Adrenal gland (tissue), 19 donors: Measurements from ENCODE around the gene BCORL1. TPM values are rescaled to one million over a fixed set of nuclear protein-coding genes. Genes with fewer than 3 reads are reported as not detected.
A peak's percentile ranks its signal among the peaks of the same experiment; 100 is the strongest.

Experiments
- DNase-seq, 7 donors: peaks; one replicate each; pipeline ENCODE4 v3.0.0-alpha.2; 2019 to 2020
- H3K27ac ChIP-seq, 5 donors: fragments of 200-600 bp; sonication (generic) in 4 of 5; 1 replicate in 3 of 5; 2 replicates in 2 of 5; pipeline versions ENCODE4 v1.5.1 to v1.8.0; 2016 to 2020; ENCODE audit warnings: mild to moderate bottlenecking in 1 of 5
- H3K27me3 ChIP-seq: fragments of 200-600 bp; 2 replicates; pipeline ENCODE4 v1.8.0; 2021
- H3K36me3 ChIP-seq, 2 donors: fragments of 200-600 bp; replicated peaks in 1 of 2; 1 replicate in 1 of 2; 2 replicates in 1 of 2; pipeline versions ENCODE4 v1.5.1 to v1.8.0; 2018 to 2022
- H3K4me1 ChIP-seq, 2 donors: fragments of 200-600 bp; replicated peaks in 1 of 2; 1 replicate in 1 of 2; 2 replicates in 1 of 2; pipeline versions ENCODE4 v1.5.1 to v1.8.0; 2018 to 2021
- H3K4me3 ChIP-seq, 4 donors: fragments of 200-600 bp; sonication (generic) in 3 of 4; one replicate each; pipeline ENCODE4 v1.5.1; 2016 to 2018
- H3K9me3 ChIP-seq, 3 donors: fragments of 200-600 bp; sonication (generic) in 1 of 3; replicated peaks in 1 of 3; 1 replicate in 2 of 3; 2 replicates in 1 of 3; pipeline versions ENCODE4 v1.5.1 to v1.8.0; 2016 to 2021
- POLR2A ChIP-seq, 2 donors: fragments of 450-650 bp; IDR thresholded peaks; one replicate each; pipeline ENCODE4 v1.6.1; 2017; ENCODE audit warnings: antibody characterized with exemption in 2 of 2, mild to moderate bottlenecking in 2 of 2, moderate library complexity in 1 of 2
- WGBS, 4 donors: extraction: QIAGEN DNeasy Blood & Tissue Kit in 2 of 4; methylation state at CpG; one replicate each; pipeline versions ENCODE4 v1.1.5 to v1.1.7; 2013 to 2017; 5-methylcytosine and 5-hydroxymethylcytosine counted together
- intact Hi-C, 2 donors: fragments of 100-400 bp; cut with DNase I; formaldehyde crosslinking; loops; one replicate each; pipeline versions ENCODE4 v1.14.1 to v1.15.0; 2022 to 2023
- long read RNA-seq, 10 donors: library from polyadenylated mRNA in 3 of 10; unstranded in 2 of 10; stranded (forward) in 1 of 10; transcript quantifications; one replicate each; pipeline ENCODE4 v2.0.0 and lab custom pipeline, GENCODE V29; 2021 to 2026
- polyA plus RNA-seq, 3 donors: library from polyadenylated mRNA; stranded (reverse); fragments of 200-250 nt in 2 of 3; fragments of 350-450 nt in 1 of 3; fragmentation: Illumina TruSeq in 1 of 3; extraction: RNeasy Lipid Tissue Mini Kit (QIAGEN cat#74804) in 1 of 3; gene quantifications; one replicate each; pipeline ENCODE4 v1.2.3, GENCODE V29; 2013 to 2014
- total RNA-seq, 9 donors: library from RNA; depleted of rRNA in 4 of 9; stranded (reverse); fragments of >200 nt in 4 of 9; fragments of 120-200 nt in 1 of 9; fragmentation: NEBNext Ultra II Directional in 1 of 9; extraction: Animal tissue kit (Norgen Biotek cat#: 25700) in 1 of 9; gene quantifications; one replicate each; pipeline versions ENCODE4 v1.1.0 to v1.2.4, GENCODE V29; 2013 to 2023
- TF ChIP-seq, protein P1 (sequence below), 6 experiments: fragments of 450-650 bp in 4 of 6; fragments of 200-600 bp in 2 of 6; sonication (generic) in 1 of 6; IDR thresholded peaks; 1 replicate in 5 of 6; 2 replicates in 1 of 6; pipeline versions ENCODE4 v1.5.1 to v1.8.0; 2016 to 2021; ENCODE audit warnings: antibody characterized with exemption in 6 of 6, mild to moderate bottlenecking in 2 of 6, moderate library complexity in 1 of 6
- donor health status: healthy with polysubstance abuse.
- donor health status: Bipolar disorder and iron deficiency.
- donor health status: DM: yes; HTN: yes; CAD: no.
- donor health status: DM: no; HTN: no; CAD: no.
- donor health status: DM: no; HTN: no; CAD: no.
- donor health status: DM: yes; HTN: yes; CAD: no.

BCORL1 gene, protein sequence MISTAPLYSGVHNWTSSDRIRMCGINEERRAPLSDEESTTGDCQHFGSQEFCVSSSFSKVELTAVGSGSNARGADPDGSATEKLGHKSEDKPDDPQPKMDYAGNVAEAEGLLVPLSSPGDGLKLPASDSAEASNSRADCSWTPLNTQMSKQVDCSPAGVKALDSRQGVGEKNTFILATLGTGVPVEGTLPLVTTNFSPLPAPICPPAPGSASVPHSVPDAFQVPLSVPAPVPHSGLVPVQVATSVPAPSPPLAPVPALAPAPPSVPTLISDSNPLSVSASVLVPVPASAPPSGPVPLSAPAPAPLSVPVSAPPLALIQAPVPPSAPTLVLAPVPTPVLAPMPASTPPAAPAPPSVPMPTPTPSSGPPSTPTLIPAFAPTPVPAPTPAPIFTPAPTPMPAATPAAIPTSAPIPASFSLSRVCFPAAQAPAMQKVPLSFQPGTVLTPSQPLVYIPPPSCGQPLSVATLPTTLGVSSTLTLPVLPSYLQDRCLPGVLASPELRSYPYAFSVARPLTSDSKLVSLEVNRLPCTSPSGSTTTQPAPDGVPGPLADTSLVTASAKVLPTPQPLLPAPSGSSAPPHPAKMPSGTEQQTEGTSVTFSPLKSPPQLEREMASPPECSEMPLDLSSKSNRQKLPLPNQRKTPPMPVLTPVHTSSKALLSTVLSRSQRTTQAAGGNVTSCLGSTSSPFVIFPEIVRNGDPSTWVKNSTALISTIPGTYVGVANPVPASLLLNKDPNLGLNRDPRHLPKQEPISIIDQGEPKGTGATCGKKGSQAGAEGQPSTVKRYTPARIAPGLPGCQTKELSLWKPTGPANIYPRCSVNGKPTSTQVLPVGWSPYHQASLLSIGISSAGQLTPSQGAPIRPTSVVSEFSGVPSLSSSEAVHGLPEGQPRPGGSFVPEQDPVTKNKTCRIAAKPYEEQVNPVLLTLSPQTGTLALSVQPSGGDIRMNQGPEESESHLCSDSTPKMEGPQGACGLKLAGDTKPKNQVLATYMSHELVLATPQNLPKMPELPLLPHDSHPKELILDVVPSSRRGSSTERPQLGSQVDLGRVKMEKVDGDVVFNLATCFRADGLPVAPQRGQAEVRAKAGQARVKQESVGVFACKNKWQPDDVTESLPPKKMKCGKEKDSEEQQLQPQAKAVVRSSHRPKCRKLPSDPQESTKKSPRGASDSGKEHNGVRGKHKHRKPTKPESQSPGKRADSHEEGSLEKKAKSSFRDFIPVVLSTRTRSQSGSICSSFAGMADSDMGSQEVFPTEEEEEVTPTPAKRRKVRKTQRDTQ (N-terminal part only)
- total RNA-seq, result 10 to 100 TPM in 4 of 9 donors, 1 to 10 TPM in 5; 1.4 to 18.5 (median 9.2) TPM
- 1 to 10 TPM; 2.8 to 8.4 (median 5.5) TPM for polyA plus RNA-seq
- long read RNA-seq, donor 1, partial matches to known transcripts, result 14 of 14 reads
- long read RNA-seq, donor 1, other reads (novel, unspliced or antisense), result 0 of 14 reads
- long read RNA-seq, donor 2, result 0 reads
- long read RNA-seq, donor 3, result 0 reads
- long read RNA-seq, donor 4, partial matches to known transcripts, result 1 of 1 reads
- long read RNA-seq, donor 4, other reads (novel, unspliced or antisense), result 0 of 1 reads
- long read RNA-seq, donor 5, full-length matches to known transcripts, result 2 of 10 reads
- long read RNA-seq, donor 5, partial matches to known transcripts, result 8 of 10 reads
- long read RNA-seq, donor 5, other reads (novel, unspliced or antisense), result 0 of 10 reads
- long read RNA-seq, donor 6, partial matches to known transcripts, result 1 of 2 reads
- long read RNA-seq, donor 6, other reads (novel, unspliced or antisense), result 1 of 2 reads
- long read RNA-seq, donor 7, result 0 reads
- long read RNA-seq, donor 8, result 0 reads
- long read RNA-seq, donor 9, result 0 reads
- long read RNA-seq, donor 10, result 0 reads

DNA sequence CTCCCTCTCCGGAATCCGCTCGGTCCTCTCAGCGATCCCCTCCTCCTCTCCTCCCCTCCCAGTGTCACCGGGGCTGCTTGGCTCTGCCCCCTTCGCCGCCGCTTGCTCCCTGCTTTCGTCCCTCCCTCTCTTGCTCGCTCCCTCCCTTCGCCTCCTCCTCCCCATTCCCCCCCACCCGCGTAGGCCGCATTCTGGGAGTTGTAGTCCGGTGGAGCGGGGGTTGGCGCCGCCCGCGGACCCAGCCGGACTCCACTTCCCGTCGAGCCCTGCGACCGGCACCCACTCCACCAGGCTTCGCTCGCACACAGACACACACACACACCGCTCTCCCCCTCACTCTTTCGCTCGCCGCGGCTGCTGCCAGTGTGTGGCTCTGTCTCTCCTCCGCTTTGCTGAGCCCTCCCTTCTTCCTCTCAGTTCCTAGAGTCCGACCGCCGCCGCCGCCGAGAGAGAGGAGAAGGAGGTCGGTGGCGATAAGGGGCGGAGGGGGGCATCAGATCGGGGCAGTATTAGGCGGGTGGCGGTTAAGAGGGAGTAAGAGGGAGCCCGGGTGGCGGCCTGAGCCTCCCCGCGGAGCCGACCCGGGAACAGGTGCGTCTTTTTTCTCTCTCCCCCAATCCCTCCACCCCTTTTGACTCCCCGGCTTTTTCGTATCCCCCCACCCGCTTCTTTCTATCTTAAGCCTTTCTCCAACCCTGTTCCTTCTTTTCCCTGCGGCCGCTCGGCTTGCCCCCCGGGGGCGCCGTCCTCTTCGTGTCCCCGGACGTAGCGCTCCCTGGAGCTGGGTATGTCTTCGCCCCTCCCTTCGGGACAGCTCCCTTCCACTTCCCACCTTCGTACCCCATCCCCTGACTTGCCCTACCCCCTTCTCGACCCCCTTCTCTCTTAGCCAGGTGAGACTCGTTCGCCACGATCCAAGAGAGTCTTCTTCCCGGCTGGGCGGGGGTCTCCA lies at the start of gene BCORL1:
BCORL1 (plus strand) TSS at position 336 of the 952 bp plus-strand sequence. CDS start 22,597 bp downstream, outside the sequence.
- intact Hi-C loops, result loop anchor here in 1 of 2 donors (5.0 kb wide), 1 partner anchor 40 kb away; no protein-coding TSS in a partner anchor
- Histone ChIP-seq H3K36me3 (no peaks in the 10 kb centered on the region), H3K27me3 (no peaks in the 10 kb centered on the region), H3K27ac (peak within 1 kb of the TSS in 3 of 5 donors; percentile 32 to 44 (median 38)), H3K4me1 (no peaks in the 10 kb centered on the region), H3K9me3 (no peaks in the 10 kb centered on the region), H3K4me3 (peak within 1 kb of the TSS in 3 of 4 donors; percentile 8 to 25 (median 13))
- peak; percentile 80 to 89 for TF ChIP-seq POLR2A (IDR thresholded peaks at IDR 0.05)
- TF ChIP-seq, protein P1, sequence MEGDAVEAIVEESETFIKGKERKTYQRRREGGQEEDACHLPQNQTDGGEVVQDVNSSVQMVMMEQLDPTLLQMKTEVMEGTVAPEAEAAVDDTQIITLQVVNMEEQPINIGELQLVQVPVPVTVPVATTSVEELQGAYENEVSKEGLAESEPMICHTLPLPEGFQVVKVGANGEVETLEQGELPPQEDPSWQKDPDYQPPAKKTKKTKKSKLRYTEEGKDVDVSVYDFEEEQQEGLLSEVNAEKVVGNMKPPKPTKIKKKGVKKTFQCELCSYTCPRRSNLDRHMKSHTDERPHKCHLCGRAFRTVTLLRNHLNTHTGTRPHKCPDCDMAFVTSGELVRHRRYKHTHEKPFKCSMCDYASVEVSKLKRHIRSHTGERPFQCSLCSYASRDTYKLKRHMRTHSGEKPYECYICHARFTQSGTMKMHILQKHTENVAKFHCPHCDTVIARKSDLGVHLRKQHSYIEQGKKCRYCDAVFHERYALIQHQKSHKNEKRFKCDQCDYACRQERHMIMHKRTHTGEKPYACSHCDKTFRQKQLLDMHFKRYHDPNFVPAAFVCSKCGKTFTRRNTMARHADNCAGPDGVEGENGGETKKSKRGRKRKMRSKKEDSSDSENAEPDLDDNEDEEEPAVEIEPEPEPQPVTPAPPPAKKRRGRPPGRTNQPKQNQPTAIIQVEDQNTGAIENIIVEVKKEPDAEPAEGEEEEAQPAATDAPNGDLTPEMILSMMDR (IDR thresholded peaks at IDR 0.05), result no peak
- 0 to 40% (median 20%) methylated on average over 31 to 69 of the region's 74 CpGs for WGBS, 4 donors
- peak; percentile 89 to 96 (median 93) for DNase-seq

DNA sequence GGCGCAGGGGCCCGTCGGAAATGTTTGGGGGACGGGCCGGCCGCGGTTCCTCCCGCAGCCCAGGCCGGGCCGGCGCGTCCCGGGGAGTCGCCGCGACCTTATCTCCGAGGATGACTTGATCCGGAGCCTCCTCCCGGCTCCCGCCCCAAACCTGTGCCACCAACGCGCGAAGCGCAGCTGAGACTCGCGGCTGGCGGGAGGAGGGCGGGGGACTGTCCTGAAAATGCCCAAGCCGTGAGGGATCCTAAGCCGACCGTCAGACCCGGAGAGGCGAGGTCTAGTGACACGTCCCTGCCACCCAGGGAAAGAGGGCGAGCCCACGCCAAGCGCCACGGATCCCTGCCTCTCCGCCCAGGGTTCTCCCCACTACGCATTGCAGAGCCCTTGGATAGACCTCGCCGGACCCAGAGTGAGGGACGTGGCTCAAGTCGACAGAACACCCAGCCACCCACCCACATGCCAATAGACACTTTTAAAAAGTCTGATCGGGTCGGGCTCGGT lies 49.6 kb upstream of the BCORL1 start:
- TF ChIP-seq, protein P1 (IDR thresholded peaks at IDR 0.05), result no peak
- peak in 1 of 2 donors; percentile 47 for TF ChIP-seq POLR2A (IDR thresholded peaks at IDR 0.05)
- no peaks in the 10 kb centered on the region for H3K36me3 ChIP-seq
- DNase-seq, result peak; percentile 32 to 64 (median 52)
- peaks cover 4% of the 10 kb centered on the region for H3K27me3 ChIP-seq
- H3K4me3 ChIP-seq, result peak overlapping the region in 1 of 4 donors; percentile 65
- H3K27ac ChIP-seq, result peak overlapping the region in 2 of 5 donors; percentile 30 to 94
- 7 to 42% (median 38%) methylated on average over 3 to 47 of the region's 47 CpGs; no CpG with 5 or more reads in 1 of the 4 donors for WGBS, 4 donors
- intact Hi-C loops, result no loop called here
- H3K4me1 ChIP-seq, result no peaks in the 10 kb centered on the region
- no peaks in the 10 kb centered on the region for H3K9me3 ChIP-seq

DNA sequence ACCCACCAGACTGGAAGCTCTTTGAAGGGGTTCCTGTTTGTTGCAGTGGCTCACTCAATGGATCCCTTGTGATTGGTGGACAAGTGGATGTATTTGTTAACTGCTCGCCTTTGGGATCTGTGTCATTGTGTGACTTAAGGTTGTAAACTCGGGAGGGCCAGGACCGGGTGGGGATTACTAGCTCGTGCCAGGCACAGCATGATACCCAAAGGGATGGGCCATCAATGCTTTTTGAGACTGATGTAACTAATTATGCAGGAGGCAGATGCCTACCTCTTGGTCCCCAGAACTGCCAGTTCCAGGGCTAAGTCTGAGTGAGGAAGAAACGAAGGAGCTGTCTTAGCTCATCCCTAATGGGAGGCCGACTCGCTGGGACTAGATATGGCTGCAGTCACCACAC lies 48.7 kb upstream of the BCORL1 start:
- no peaks in the 10 kb centered on the region for H3K4me1 ChIP-seq
- intact Hi-C loops, result no loop called here
- H3K9me3 ChIP-seq, result no peaks in the 10 kb centered on the region
- H3K4me3 ChIP-seq, result no peak overlapping the region
- no peak overlapping the region for H3K27ac ChIP-seq
- TF ChIP-seq, protein P1 (IDR thresholded peaks at IDR 0.05), result no peak
- TF ChIP-seq POLR2A (IDR thresholded peaks at IDR 0.05), result no peak
- 71 to 96% (median 79%) methylated on average over 4 to 7 of the region's 7 CpGs for WGBS, 4 donors
- H3K36me3 ChIP-seq, result no peaks in the 10 kb centered on the region
- peaks cover 4% of the 10 kb centered on the region for H3K27me3 ChIP-seq
- DNase-seq, result no peak
